HL-60 (cell line): ENCODE measurements around the gene B3GAT2.

ENCODE experiments used
- CTCF ChIP-seq: IDR thresholded peaks from one replicate; pipeline ENCODE4 v1.5.1; 2011; ENCODE audit warnings: low read length, control low read depth, inconsistent platforms; ENCODE audit not compliant: insufficient read depth
- GABPA ChIP-seq: IDR thresholded peaks from 2 replicates; pipeline ENCODE4 v1.6.1; 2012; ENCODE audit warnings: low read depth
- REST ChIP-seq: IDR thresholded peaks from 2 replicates; pipeline ENCODE4 v1.6.1; 2012; ENCODE audit warnings: low read depth; ENCODE audit not compliant: insufficient replicate concordance
- SPI1 ChIP-seq: IDR thresholded peaks from 2 replicates; pipeline ENCODE4 v1.6.1; 2012; ENCODE audit warnings: low read depth, mild to moderate bottlenecking, borderline replicate concordance

GRCh38 chr6:70841112-70841511, 115.7 kb downstream of the B3GAT2 start:
- no peak for TF ChIP-seq CTCF
- TF ChIP-seq SPI1 = no peak
- TF ChIP-seq REST = no peak
- TF ChIP-seq GABPA = no peak
